GM06990 (cell line): ENCODE results near the gene SPTB.

Experiments
- DNase-seq: peaks from one replicate; pipeline ENCODE4 v3.0.0-alpha.2; 2011; ENCODE audit not compliant: insufficient read length; ENCODE audit errors: extremely low read depth
- H3K27me3 ChIP-seq: replicated peaks from 2 replicates; pipeline ENCODE4 v1.6.0; 2011; ENCODE audit warnings: low read length; ENCODE audit not compliant: control insufficient read depth, insufficient read depth
- H3K36me3 ChIP-seq: 2 replicates; pipeline ENCODE4 v1.5.1; 2011; ENCODE audit warnings: low read length; ENCODE audit not compliant: control insufficient read depth, insufficient read depth
- H3K4me3 ChIP-seq: replicated peaks from 2 replicates; pipeline ENCODE4 v1.5.1; 2011; ENCODE audit warnings: low read depth, mild to moderate bottlenecking, control low read depth, low read length
- TF ChIP-seq, protein P1 (sequence below): IDR thresholded peaks from 2 replicates; pipeline ENCODE4 v1.5.1; 2011; ENCODE audit warnings: low read length, control low read depth, mild to moderate bottlenecking, inconsistent platforms; ENCODE audit not compliant: insufficient read depth, poor library complexity, severe bottlenecking

Gene SPTB

DNA sequence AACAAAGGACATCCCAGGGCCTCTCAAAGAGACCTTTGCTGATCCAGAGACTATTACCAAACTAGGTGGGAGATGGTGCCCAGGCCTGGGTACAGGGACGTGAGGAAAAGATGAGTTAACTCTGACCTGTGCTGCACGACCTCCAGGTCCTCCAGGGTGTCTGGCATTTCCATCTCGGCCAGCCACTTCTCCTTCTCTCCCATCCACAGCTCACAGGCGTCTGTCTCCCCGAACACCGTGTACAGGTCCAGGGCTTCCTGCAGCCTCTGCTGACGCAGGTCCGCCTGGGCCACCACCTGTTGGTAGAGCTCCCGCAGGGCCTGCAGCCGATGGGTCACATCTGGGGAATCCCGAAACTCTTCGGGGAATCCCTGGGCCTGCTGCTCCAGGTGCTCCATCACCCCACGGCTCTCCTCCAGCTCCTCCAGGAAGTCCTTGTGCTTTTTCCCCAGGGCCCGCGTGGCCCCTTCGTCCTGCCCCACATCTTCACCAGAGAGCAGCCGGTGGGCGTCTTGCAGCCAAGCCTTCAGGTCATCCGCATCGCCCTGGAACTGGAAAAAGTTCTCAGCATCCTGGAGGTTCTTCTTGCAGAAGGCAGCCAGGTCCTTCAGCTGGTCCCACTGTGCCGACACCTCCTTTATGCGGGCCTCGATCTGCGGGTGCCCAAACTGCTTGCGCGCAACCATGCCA, 86.7 kb downstream of the SPTB start:
- TF ChIP-seq, protein P1, sequence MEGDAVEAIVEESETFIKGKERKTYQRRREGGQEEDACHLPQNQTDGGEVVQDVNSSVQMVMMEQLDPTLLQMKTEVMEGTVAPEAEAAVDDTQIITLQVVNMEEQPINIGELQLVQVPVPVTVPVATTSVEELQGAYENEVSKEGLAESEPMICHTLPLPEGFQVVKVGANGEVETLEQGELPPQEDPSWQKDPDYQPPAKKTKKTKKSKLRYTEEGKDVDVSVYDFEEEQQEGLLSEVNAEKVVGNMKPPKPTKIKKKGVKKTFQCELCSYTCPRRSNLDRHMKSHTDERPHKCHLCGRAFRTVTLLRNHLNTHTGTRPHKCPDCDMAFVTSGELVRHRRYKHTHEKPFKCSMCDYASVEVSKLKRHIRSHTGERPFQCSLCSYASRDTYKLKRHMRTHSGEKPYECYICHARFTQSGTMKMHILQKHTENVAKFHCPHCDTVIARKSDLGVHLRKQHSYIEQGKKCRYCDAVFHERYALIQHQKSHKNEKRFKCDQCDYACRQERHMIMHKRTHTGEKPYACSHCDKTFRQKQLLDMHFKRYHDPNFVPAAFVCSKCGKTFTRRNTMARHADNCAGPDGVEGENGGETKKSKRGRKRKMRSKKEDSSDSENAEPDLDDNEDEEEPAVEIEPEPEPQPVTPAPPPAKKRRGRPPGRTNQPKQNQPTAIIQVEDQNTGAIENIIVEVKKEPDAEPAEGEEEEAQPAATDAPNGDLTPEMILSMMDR, result no peak
- DNase-seq, result no peak
- H3K4me3 ChIP-seq, result no peak overlapping the region
- H3K36me3 ChIP-seq, result no peaks in the 10 kb centered on the region
- no peaks in the 10 kb centered on the region; the same call in 1 of the 2 replicates for H3K27me3 ChIP-seq

DNA sequence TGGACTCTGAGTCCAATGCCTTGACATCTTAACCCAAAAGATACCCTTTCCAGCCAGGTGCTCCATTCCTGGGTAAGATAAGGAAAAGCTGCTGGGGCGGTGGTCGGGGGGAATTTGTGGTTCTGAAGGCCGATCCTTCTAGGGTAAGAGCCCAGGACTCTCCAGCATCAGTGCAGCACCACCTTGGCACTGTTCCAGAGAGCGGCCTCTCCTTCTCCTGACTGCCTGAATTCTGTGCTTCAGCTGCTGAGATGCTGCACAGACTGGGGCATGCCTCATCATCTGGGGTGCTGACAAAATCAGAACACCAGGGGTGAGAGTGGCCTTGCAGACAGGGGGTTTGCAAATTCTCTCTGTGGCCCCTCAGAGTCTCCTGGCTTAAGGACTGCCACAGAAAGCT, 87.5 kb downstream of the SPTB start:
- Histone ChIP-seq H3K4me3 (no peak overlapping the region), H3K27me3 (no peaks in the 10 kb centered on the region; the same call in none of the 2 replicates), H3K36me3 (no peaks in the 10 kb centered on the region)
- no peak for DNase-seq
- TF ChIP-seq, protein P1, result no peak

DNA sequence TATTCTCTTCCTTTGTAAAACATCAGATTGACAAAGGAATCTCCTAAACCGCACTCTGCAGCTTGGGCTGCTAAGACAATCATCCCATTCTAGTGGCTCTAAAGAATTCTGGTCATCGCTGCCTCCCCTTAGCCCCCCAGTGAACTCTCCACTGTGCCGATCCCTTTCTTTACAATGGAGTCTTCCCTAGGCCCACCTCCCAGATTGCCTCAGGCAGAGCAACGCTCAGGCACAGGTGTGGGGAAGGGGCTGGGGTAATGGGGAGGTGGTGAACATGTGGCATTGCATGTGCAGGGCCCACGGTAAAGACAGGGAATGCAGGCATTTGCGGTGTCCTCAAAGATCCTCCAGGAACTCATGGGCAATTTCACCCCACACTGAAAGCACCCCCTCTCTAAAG, 89.2 kb downstream of the SPTB start:
- no peak for DNase-seq
- Histone ChIP-seq H3K27me3 (no peaks in the 10 kb centered on the region; the same call in none of the 2 replicates), H3K4me3 (no peak overlapping the region), H3K36me3 (no peaks in the 10 kb centered on the region)
- TF ChIP-seq, protein P1, result no peak

DNA sequence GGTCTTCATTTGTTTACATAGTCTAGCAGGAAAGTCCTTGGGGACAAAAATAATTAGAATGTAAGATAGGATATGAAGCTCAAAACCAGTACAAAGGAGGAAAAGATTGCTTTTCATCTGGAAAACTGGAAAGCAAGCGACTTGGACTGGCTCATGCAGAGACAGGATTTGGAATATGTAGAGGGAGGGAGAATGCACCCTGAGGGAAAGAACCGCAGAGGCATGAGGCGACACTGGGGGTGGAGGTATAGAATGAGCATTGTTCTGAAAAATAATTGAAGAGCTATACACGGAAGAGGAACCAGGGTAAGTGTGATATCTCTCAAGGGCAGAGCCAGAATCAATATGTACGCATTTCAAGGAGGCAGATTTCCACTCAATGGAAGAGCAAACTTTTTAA, 90.0 kb downstream of the SPTB start:
- DNase-seq, result no peak
- TF ChIP-seq, protein P1, result no peak
- H3K27me3 ChIP-seq, result no peaks in the 10 kb centered on the region; the same call in none of the 2 replicates
- no peak overlapping the region for H3K4me3 ChIP-seq
- H3K36me3 ChIP-seq, result no peaks in the 10 kb centered on the region

DNA sequence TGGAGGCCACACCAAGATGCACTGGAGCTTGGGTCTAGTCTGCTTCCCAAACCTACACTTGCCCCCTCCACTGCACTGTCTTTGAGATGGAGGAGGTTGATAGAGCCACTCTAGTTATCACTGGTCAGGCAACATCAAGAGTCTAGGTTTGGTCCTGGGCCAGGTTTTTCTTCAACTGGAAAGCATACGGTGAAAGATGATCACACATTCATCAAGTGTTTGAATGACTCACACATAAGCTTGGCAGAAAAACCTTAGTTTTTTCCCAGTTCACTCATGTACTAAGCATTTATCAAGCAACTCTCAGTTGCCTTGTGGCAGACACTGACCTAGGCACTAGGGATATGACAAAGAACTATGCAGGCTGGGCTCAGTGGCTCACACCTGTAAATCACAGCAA, 91.0 kb downstream of the SPTB start:
- TF ChIP-seq, protein P1, result no peak
- no peaks in the 10 kb centered on the region for H3K36me3 ChIP-seq
- no peak overlapping the region for H3K4me3 ChIP-seq
- no peak for DNase-seq
- no peaks in the 10 kb centered on the region; the same call in none of the 2 replicates for H3K27me3 ChIP-seq
